ENCODE results near the gene SETD3. TPM values are rescaled to one million over a fixed set of nuclear protein-coding genes. Genes with fewer than 3 reads are reported as not detected.

The SETD3 gene
- total RNA-seq, 1 experiment from 2014 or later: 51.5 TPM

GRCh38 chr14:99363616-99364290, 116.9 kb downstream of the SETD3 start:
- no peak overlapping the region for H3K27ac Mint-ChIP-seq (ENCODE audit: unreplicated experiment)
- CTCF ChIA-PET: no interaction called here
- no peak overlapping the region for H3K4me3 Mint-ChIP-seq (ENCODE audit: low read depth, unreplicated experiment)
- no peaks in the 10 kb centered on the region for H3K36me3 Mint-ChIP-seq (ENCODE audit: insufficient read depth, unreplicated experiment)
- H3K4me1 Mint-ChIP-seq (ENCODE audit: low read depth, unreplicated experiment): no peaks in the 10 kb centered on the region
- H3K27me3 Mint-ChIP-seq (ENCODE audit: unreplicated experiment): peaks cover 1% of the 10 kb centered on the region
- no peaks in the 10 kb centered on the region for H3K9me3 Mint-ChIP-seq (ENCODE audit: low read depth, unreplicated experiment)
- intact Hi-C loops (cut with micrococcal nuclease; ENCODE audit: unreplicated experiment): no loop called here
- no peak for DNase-seq
- no TSS peak for BruUV-seq (replicated peaks)
- TF ChIP-seq CTCF (IDR thresholded peaks at IDR 0.05; ENCODE audit: unreplicated experiment): no peak

GRCh38 chr14:99363051-99363450, 117.6 kb downstream of the SETD3 start:
- H3K27me3 Mint-ChIP-seq (ENCODE audit: unreplicated experiment): peaks cover 8% of the 10 kb centered on the region
- intact Hi-C loops (cut with micrococcal nuclease; ENCODE audit: unreplicated experiment): no loop called here
- no peaks in the 10 kb centered on the region for H3K9me3 Mint-ChIP-seq (ENCODE audit: low read depth, unreplicated experiment)
- no peak overlapping the region for H3K27ac Mint-ChIP-seq (ENCODE audit: unreplicated experiment)
- H3K4me1 Mint-ChIP-seq (ENCODE audit: low read depth, unreplicated experiment): no peaks in the 10 kb centered on the region
- no TSS peak for BruUV-seq (replicated peaks)
- no peak for DNase-seq
- TF ChIP-seq CTCF (IDR thresholded peaks at IDR 0.05; ENCODE audit: unreplicated experiment): no peak
- H3K36me3 Mint-ChIP-seq (ENCODE audit: insufficient read depth, unreplicated experiment): no peaks in the 10 kb centered on the region
- CTCF ChIA-PET: no interaction called here
- no peak overlapping the region for H3K4me3 Mint-ChIP-seq (ENCODE audit: low read depth, unreplicated experiment)

GRCh38 chr14:99361596-99362215, 119.0 kb downstream of the SETD3 start:
- Mint-ChIP-seq H3K4me1 (ENCODE audit: low read depth, unreplicated experiment) (no peaks in the 10 kb centered on the region), H3K27me3 (ENCODE audit: unreplicated experiment) (peaks cover 8% of the 10 kb centered on the region), H3K36me3 (ENCODE audit: insufficient read depth, unreplicated experiment) (no peaks in the 10 kb centered on the region), H3K27ac (ENCODE audit: unreplicated experiment) (no peak overlapping the region), H3K9me3 (ENCODE audit: low read depth, unreplicated experiment) (no peaks in the 10 kb centered on the region), H3K4me3 (ENCODE audit: low read depth, unreplicated experiment) (no peak overlapping the region)
- intact Hi-C loops (cut with micrococcal nuclease; ENCODE audit: unreplicated experiment): no loop called here
- TF ChIP-seq CTCF (IDR thresholded peaks at IDR 0.05; ENCODE audit: unreplicated experiment): no peak
- CTCF ChIA-PET: no interaction called here
- no TSS peak for BruUV-seq (replicated peaks)
- DNase-seq: no peak

- no peak for DNase-seq
- Mint-ChIP-seq H3K36me3 (ENCODE audit: insufficient read depth, unreplicated experiment) (no peaks in the 10 kb centered on the region), H3K27ac (ENCODE audit: unreplicated experiment) (no peak overlapping the region), H3K4me1 (ENCODE audit: low read depth, unreplicated experiment) (no peaks in the 10 kb centered on the region), H3K4me3 (ENCODE audit: low read depth, unreplicated experiment) (no peak overlapping the region), H3K9me3 (ENCODE audit: low read depth, unreplicated experiment) (no peaks in the 10 kb centered on the region), H3K27me3 (ENCODE audit: unreplicated experiment) (peaks cover 8% of the 10 kb centered on the region)
- BruUV-seq (replicated peaks): no TSS peak
- TF ChIP-seq CTCF (IDR thresholded peaks at IDR 0.05; ENCODE audit: unreplicated experiment): no peak
- CTCF ChIA-PET: no interaction called here
- intact Hi-C loops (cut with micrococcal nuclease; ENCODE audit: unreplicated experiment): no loop called here
These were observed 119.7 kb downstream of the SETD3 start for GRCh38 chr14:99360774-99361595.
